AG09309 (cell line): ENCODE results near the gene TNP2.

ENCODE experiments used
- DNase-seq: peaks from one replicate; pipeline ENCODE4 v3.0.0-alpha.2; 2010; ENCODE audit warnings: low read depth
- H3K4me3 ChIP-seq: 2 replicates; pipeline ENCODE4 v1.5.1; 2011; ENCODE audit warnings: mild to moderate bottlenecking, low read depth, low read length, moderate library complexity; ENCODE audit not compliant: control insufficient read depth
- CTCF ChIP-seq: IDR thresholded peaks from 2 replicates; pipeline ENCODE4 v1.5.1; 2011; ENCODE audit warnings: mild to moderate bottlenecking, low read depth, low read length, inconsistent platforms; ENCODE audit not compliant: insufficient read depth, control insufficient read depth; ENCODE audit errors: missing control alignments

The TNP2 gene

DNA sequence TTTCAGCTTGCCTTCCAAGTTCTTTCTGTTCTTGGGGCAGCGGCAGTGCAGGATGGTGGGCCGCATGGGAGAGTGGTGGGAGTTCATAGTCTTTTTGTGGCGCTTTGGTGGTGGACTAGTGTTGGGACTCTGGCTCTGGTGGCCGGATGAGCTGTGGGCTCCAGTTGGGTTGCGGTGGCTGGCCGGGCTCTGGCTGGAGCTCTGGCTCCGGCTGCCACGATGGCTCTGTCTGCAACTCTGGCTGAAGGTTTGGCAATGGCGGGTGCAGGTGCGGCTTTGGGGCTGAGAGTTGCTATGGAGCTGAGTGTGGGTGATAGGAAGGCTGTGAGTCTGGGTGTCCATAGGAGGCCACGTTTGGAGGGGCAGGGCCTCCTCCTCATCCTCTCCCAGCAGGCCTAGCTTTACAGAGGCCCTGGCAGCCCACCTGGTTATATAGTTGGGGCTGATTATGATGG, at the start of gene TNP2:
Gene TNP2 (minus strand): TSS at position 405 of the 455 bp plus-strand sequence. CDS start 63 bp downstream, at position 342.
- H3K4me3 ChIP-seq: no peak within 1 kb of the TSS
- DNase-seq: no peak
- no peak for TF ChIP-seq CTCF

DNA sequence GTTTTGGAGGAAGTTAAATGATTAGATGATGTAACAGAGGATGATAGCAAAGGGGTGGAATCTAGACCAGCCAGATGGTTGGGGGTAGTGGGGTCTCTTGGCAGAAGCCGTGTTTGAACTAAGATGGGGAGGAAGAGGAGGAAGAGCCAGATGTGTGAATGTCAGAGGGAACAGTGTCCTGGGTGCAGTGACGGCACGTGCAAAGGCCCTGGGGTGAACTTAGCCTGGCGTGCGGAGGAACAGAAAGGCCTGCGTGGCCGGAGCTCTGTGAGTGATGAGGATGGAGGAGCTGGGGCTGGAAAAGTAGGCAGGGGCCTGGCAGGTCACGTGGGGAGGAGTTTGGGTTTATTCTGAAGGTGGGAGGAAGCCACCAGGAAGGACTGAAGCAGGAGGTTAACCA, 49.7 kb upstream of the TNP2 start:
- no peak for TF ChIP-seq CTCF
- no peak for DNase-seq
- no peak overlapping the region for H3K4me3 ChIP-seq

DNA sequence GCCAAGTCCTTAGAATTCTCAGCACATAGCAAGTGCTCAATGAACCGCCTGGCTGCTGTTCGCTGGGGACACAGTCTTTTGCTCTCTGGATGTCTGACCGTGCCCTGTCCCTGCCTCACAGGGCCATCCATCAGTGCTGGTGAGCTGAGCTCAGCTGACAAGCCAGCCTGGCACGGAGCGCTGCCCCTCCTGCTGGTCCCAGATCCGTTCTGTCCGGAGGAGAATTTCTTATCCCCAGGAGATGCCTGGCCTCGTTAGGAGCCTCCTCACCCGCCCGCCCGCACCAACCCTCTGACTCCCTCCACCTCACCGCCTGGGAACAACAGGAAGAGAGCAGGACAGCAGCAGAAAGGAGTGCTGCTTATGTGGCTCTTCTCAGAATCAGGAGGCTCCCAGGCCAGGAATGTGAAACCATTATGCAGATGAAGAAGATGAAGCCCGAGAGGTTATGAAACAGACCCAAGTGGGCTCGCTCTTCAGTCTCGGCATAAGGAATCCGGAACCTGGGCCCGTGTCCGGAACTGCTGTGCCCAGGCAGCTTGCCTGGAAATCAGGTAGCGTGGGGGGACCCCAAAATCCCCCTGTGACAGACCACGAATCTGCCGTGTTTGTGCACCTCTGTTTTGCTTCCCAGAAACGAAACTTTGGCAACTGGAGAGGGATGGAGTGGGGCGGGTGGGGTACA, 47.3 kb upstream of the TNP2 start:
- no peak for DNase-seq
- TF ChIP-seq CTCF: no peak
- no peak overlapping the region for H3K4me3 ChIP-seq

DNA sequence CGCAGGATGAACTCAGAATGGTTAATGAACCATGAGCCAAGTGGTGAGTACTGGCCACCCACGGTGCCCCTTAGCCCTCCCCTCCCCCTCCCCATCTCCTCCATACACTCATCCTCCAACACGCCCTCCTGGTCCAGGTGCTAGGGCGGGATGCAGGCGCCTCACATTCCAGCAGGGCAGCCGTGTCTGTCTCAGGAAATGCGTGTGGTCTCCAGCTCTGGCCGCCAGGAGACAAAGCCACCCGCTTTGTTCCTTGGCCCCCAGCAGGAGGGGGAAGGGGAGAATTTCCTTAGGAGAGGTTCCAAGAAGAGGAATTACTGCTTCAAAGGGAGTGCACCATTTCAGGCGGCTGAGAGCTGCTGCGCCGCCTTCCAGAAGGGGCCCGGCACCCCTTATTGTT, 46.4 kb upstream of the TNP2 start:
- no peak overlapping the region for H3K4me3 ChIP-seq
- DNase-seq: no peak
- no peak for TF ChIP-seq CTCF

- no peak for DNase-seq
- H3K4me3 ChIP-seq: no peak overlapping the region
- no peak for TF ChIP-seq CTCF
These were observed 45.3 kb upstream of the TNP2 start for GRCh38 chr16:11314309-11314894.

DNA sequence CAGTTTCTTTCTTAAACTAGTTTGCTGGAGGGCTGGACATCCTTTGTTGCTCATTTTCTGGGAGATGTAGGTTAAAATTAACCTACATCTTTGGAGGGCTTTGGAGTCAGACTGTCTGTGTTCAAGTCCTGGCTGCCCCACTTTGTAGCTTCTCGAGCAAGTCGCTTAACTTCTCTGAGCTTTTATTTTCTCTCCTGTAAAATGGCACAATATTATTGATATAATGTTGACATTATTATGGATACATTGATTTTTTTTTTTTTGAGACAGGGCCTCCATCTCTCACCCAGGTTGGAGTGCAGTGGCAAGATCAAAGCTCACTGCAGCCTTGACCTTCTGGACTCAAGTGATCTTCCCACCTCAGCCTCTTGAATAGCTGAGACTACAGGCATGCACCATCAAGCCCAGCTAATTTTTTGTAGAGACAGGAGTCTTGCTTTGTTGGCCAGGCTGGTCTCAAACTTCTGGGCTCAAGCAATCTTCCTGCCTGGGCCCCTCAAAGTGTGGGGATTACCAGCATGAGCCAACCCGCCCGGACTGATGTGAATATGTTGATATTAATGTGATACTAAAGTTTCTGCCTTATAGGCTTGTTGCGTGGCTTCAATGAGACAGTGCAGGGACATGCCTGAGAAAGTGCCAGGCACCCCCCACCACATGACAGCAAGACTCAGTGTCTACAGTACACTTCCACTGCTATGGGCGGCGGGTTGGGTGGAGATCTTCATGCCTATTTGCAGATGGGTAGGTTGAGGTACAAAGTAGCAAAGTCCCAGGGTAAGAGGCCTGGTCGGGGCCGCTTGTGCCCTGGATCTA, 44.6 kb upstream of the TNP2 start:
- TF ChIP-seq CTCF: no peak
- no peak overlapping the region for H3K4me3 ChIP-seq
- no peak for DNase-seq
